Measurements from ENCODE around the gene POPDC3. TPM values are rescaled to one million over a fixed set of nuclear protein-coding genes. Genes with fewer than 3 reads are reported as not detected.
"Not testable (repeated sequence)": the region's sequence is repeated elsewhere in the genome, so short reads cannot be mapped to it uniquely, and the experiment has no call there.

POPDC3 gene
- total RNA-seq, 1 experiment from 2014 or later, result 24.2 TPM

GRCh38 chr6:105223242-105223641, 43.4 kb upstream of the POPDC3 start:
- Histone ChIP-seq H3K9me3 (ENCODE audit: insufficient read depth, low read depth) (0 out of 2 replicates have a peak, but pooled peaks cover 3% of the 10 kb centered on the region), H3K4me1 (replicated peaks; ENCODE audit: insufficient read depth) (no peaks in the 10 kb centered on the region), H3K79me2 (ENCODE audit: low read depth) (no peaks in the 10 kb centered on the region), H3K36me3 (ENCODE audit: low read depth) (no peaks in the 10 kb centered on the region), H4K20me1 (ENCODE audit: insufficient read depth) (no peaks in the 10 kb centered on the region), H3F3A (ENCODE audit: insufficient read depth, low read depth) (no peaks in the 10 kb centered on the region), H3K4me2 (no peak overlapping the region), H3K27me3 (ENCODE audit: insufficient read depth, low read depth) (no peaks in the 10 kb centered on the region), H2AFZ (no peak overlapping the region), H3K4me3 (no peak overlapping the region), H3K9me2 (ENCODE audit: insufficient read depth) (no peaks in the 10 kb centered on the region), H3K27ac (no peak overlapping the region)
- intact Hi-C loops (cut with micrococcal nuclease; ENCODE audit: unreplicated experiment), result no loop called here
- BruUV-seq (replicated peaks), result no TSS peak
- ChIA-PET POLR2A (ENCODE audit: unreplicated experiment) (interaction anchor here (0.6 kb wide), 1 partner anchor 1698 kb away, joined by 3 read pairs; no protein-coding TSS in a partner anchor), CTCF (no interaction called here)
- no peak for TF ChIP-seq CTCF (conservative IDR thresholded peaks at IDR 0.05)
- DNase-seq, result no peak

GRCh38 chr6:105221219-105221618, 41.4 kb upstream of the POPDC3 start:
- BruUV-seq (replicated peaks); DNase-seq; H3K4me3 ChIP-seq; H2AFZ ChIP-seq; H3K36me3 ChIP-seq (ENCODE audit: low read depth); H3K27ac ChIP-seq; H4K20me1 ChIP-seq (ENCODE audit: insufficient read depth); intact Hi-C loops (cut with micrococcal nuclease; ENCODE audit: unreplicated experiment); H3K27me3 ChIP-seq (ENCODE audit: insufficient read depth, low read depth); H3K9me3 ChIP-seq (ENCODE audit: insufficient read depth, low read depth); H3F3A ChIP-seq (ENCODE audit: insufficient read depth, low read depth); H3K4me1 ChIP-seq (replicated peaks; ENCODE audit: insufficient read depth); POLR2A ChIA-PET (ENCODE audit: unreplicated experiment); H3K9me2 ChIP-seq (ENCODE audit: insufficient read depth); H3K79me2 ChIP-seq (ENCODE audit: low read depth); CTCF ChIA-PET; H3K4me2 ChIP-seq: not testable (repeated sequence)

- Histone ChIP-seq H3K4me2 (no peak overlapping the region), H3F3A (ENCODE audit: insufficient read depth, low read depth) (no peaks in the 10 kb centered on the region), H3K79me2 (ENCODE audit: low read depth) (no peaks in the 10 kb centered on the region), H3K27ac (no peak overlapping the region), H3K9me3 (ENCODE audit: insufficient read depth, low read depth) (0 out of 2 replicates have a peak, but pooled peaks cover 3% of the 10 kb centered on the region), H4K20me1 (ENCODE audit: insufficient read depth) (no peaks in the 10 kb centered on the region), H3K27me3 (ENCODE audit: insufficient read depth, low read depth) (no peaks in the 10 kb centered on the region), H3K9me2 (ENCODE audit: insufficient read depth) (no peaks in the 10 kb centered on the region), H3K4me3 (no peak overlapping the region), H2AFZ (no peak overlapping the region), H3K36me3 (ENCODE audit: low read depth) (no peaks in the 10 kb centered on the region), H3K4me1 (replicated peaks; ENCODE audit: insufficient read depth) (no peaks in the 10 kb centered on the region)
- POLR2A ChIA-PET (ENCODE audit: unreplicated experiment), result no interaction called here
- intact Hi-C loops (cut with micrococcal nuclease; ENCODE audit: unreplicated experiment), result no loop called here
- TF ChIP-seq CTCF (conservative IDR thresholded peaks at IDR 0.05), result no peak
- no peak for TF ChIP-seq EZH2 (IDR thresholded peaks at IDR 0.05; ENCODE audit: low read depth)
- CTCF ChIA-PET, result no interaction called here
- no peak for DNase-seq
- BruUV-seq (replicated peaks), result no TSS peak
Observed at GRCh38 chr6:105220186-105220585, 40.4 kb upstream of the POPDC3 start.

- CTCF ChIA-PET; H3K4me1 ChIP-seq (replicated peaks; ENCODE audit: insufficient read depth); H3K4me2 ChIP-seq; H3K4me3 ChIP-seq; H3K9me2 ChIP-seq (ENCODE audit: insufficient read depth); H4K20me1 ChIP-seq (ENCODE audit: insufficient read depth); H2AFZ ChIP-seq; DNase-seq; POLR2A ChIA-PET (ENCODE audit: unreplicated experiment); H3K36me3 ChIP-seq (ENCODE audit: low read depth); H3K9me3 ChIP-seq (ENCODE audit: insufficient read depth, low read depth); H3K27me3 ChIP-seq (ENCODE audit: insufficient read depth, low read depth); H3K27ac ChIP-seq; H3F3A ChIP-seq (ENCODE audit: insufficient read depth, low read depth); H3K79me2 ChIP-seq (ENCODE audit: low read depth); intact Hi-C loops (cut with micrococcal nuclease; ENCODE audit: unreplicated experiment); BruUV-seq (replicated peaks): not testable (repeated sequence)
Observed at GRCh38 chr6:105219218-105219617, 39.4 kb upstream of the POPDC3 start.

All from PC-9 (cell line).